ENCODE measurements around the gene PKDCC. TPM values are rescaled to one million over a fixed set of nuclear protein-coding genes. Genes with fewer than 3 reads are reported as not detected.

The PKDCC gene
- total RNA-seq, 2 donors from 2014 or later, result 68.5 to 74.0 TPM

GRCh38 chr2:42045848-42046748, 1.7 kb upstream of the PKDCC start:
- ATAC-seq, result peak; percentile 3
- DNase-seq, result peak in 1 of 2 donors; percentile 29
- intact Hi-C loops (cut with DNase I, micrococcal nuclease), result no loop called here

- no peak for ATAC-seq
- intact Hi-C loops (cut with DNase I, micrococcal nuclease), result no loop called here
- DNase-seq, result peak in 1 of 2 donors; percentile 38
Observed at GRCh38 chr2:42046819-42047487, 868 bp upstream of the PKDCC start.

- intact Hi-C loops (cut with DNase I, micrococcal nuclease), result no loop called here
- ATAC-seq (peak; percentile 16), DNase-seq (peak in 1 of 2 donors; percentile 40)
Observed at GRCh38 chr2:42048299-42049220, 739 bp downstream of the PKDCC start.

- DNase-seq, result peak in 1 of 2 donors; percentile 46
- intact Hi-C loops (cut with DNase I, micrococcal nuclease), result no loop called here
- ATAC-seq, result peak; percentile 36
Observed at GRCh38 chr2:42049221-42050009, 1.6 kb downstream of the PKDCC start.

- ATAC-seq, result no peak
- intact Hi-C loops (cut with DNase I, micrococcal nuclease), result no loop called here
- DNase-seq, result peak in 1 of 2 donors; percentile 52
Observed at GRCh38 chr2:42050010-42050702, 2.3 kb downstream of the PKDCC start.

GRCh38 chr2:42050703-42051542, 3.1 kb downstream of the PKDCC start:
- ATAC-seq (no peak), DNase-seq (no peak)
- intact Hi-C loops (cut with DNase I, micrococcal nuclease), result no loop called here

GRCh38 chr2:42051543-42052235, 3.9 kb downstream of the PKDCC start:
- no peak for DNase-seq

GRCh38 chr2:42052702-42053481, 5.1 kb downstream of the PKDCC start:
- ATAC-seq, result no peak
- intact Hi-C loops (cut with DNase I, micrococcal nuclease), result no loop called here
- peak; percentile 39 to 71 for DNase-seq

More at GRCh38 chr2:42051543-42052235, 3.9 kb downstream of the PKDCC start:
- intact Hi-C loops (cut with DNase I, micrococcal nuclease), result no loop called here
- ATAC-seq, result no peak

- ATAC-seq, result no peak
- no peak for DNase-seq
- intact Hi-C loops (cut with DNase I, micrococcal nuclease), result no loop called here
Observed at GRCh38 chr2:42053482-42053790, 5.6 kb downstream of the PKDCC start.

GRCh38 chr2:42053791-42054701, 6.2 kb downstream of the PKDCC start:
- ATAC-seq (peak; percentile 31), DNase-seq (peak in 1 of 2 donors; percentile 57)
- intact Hi-C loops (cut with DNase I, micrococcal nuclease), result no loop called here

- ATAC-seq, result peak; percentile 58
- DNase-seq, result peak; percentile 81
- intact Hi-C loops (cut with DNase I, micrococcal nuclease), result no loop called here
Observed at GRCh38 chr2:42054714-42055430, 7.1 kb downstream of the PKDCC start.

- ATAC-seq, result peak; percentile 76
- intact Hi-C loops (cut with DNase I, micrococcal nuclease), result no loop called here
- peak; percentile 84 to 94 for DNase-seq
Observed at GRCh38 chr2:42055573-42056514, 8.0 kb downstream of the PKDCC start.
